ENCODE measurements around the gene ANKRD33B. TPM values are rescaled to one million over a fixed set of nuclear protein-coding genes. Genes with fewer than 3 reads are reported as not detected.

ANKRD33B gene
- total and polyA plus RNA-seq, 2 experiments from 2014 or later: 0.71 to 1.5 TPM

DNA sequence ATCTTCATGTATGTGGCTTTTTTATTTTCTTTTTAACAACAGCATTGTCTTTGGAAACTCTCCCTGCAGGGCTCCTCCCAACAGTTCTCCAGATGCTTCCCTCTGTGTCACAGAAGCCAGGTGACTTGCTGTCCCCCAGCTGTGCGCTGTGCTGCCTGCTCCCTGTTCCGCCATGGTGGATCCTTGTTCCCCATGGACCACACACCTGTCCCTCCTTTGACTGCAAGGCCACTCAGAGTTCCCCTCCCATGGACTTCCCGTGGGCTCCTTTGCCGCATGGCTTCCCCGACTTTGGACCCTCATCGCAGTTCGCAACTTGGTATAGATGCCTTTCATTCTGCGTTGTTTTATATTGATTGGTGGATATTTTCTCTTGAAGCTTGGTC lies 18.6 kb downstream of the ANKRD33B start:
- Histone ChIP-seq H3K9me3 (ENCODE audit: low read depth) (no peaks in the 10 kb centered on the region), H3K27ac (no peak overlapping the region), H3F3A (ENCODE audit: insufficient read depth) (no peaks in the 10 kb centered on the region), H3K9ac (no peak overlapping the region), H2AFZ (no peak overlapping the region), H3K27me3 (replicated peaks; ENCODE audit: insufficient read depth) (no peaks in the 10 kb centered on the region), H3K4me3 (no peak overlapping the region), H3K9me2 (ENCODE audit: insufficient read depth) (no peaks in the 10 kb centered on the region), H3K79me2 (ENCODE audit: insufficient read depth) (no peaks in the 10 kb centered on the region), H3K4me2 (ENCODE audit: unreplicated experiment) (no peak overlapping the region), H3K4me1 (ENCODE audit: insufficient read depth) (peaks cover 6% of the 10 kb centered on the region), H3K36me3 (ENCODE audit: low read depth) (no peaks in the 10 kb centered on the region), H4K20me1 (ENCODE audit: insufficient read depth) (no peaks in the 10 kb centered on the region; the same call in 1 of the 2 replicates)
- DNase-seq: no peak
- TF ChIP-seq EZH2phosphoT487 (IDR thresholded peaks at IDR 0.05; ENCODE audit: insufficient read depth, low read depth) (no peak), EZH2 (IDR thresholded peaks at IDR 0.05; ENCODE audit: insufficient read depth, poor library complexity, severe bottlenecking) (no peak)
- WGBS, 2 experiments (ENCODE audit: low coverage in 1 of 2, low lambda C conversion rate in 2 of 2, missing lambda C conversion rate in 2 of 2): 96 to 100% methylated on average over 8 of the region's 8 CpGs
- in situ Hi-C loops (cut with MboI): no loop called here

- TF ChIP-seq EZH2phosphoT487 (IDR thresholded peaks at IDR 0.05; ENCODE audit: insufficient read depth, low read depth) (no peak), EZH2 (IDR thresholded peaks at IDR 0.05; ENCODE audit: insufficient read depth, poor library complexity, severe bottlenecking) (no peak)
- no peaks in the 10 kb centered on the region for H3K4me1 ChIP-seq (ENCODE audit: insufficient read depth)
- no peak overlapping the region for H3K4me3 ChIP-seq
- no peaks in the 10 kb centered on the region for H3K9me2 ChIP-seq (ENCODE audit: insufficient read depth)
- no peaks in the 10 kb centered on the region for H3F3A ChIP-seq (ENCODE audit: insufficient read depth)
- H3K27ac ChIP-seq: no peak overlapping the region
- in situ Hi-C loops (cut with MboI): no loop called here
- no peaks in the 10 kb centered on the region for H3K79me2 ChIP-seq (ENCODE audit: insufficient read depth)
- H3K9ac ChIP-seq: no peak overlapping the region
- H3K36me3 ChIP-seq (ENCODE audit: low read depth): no peaks in the 10 kb centered on the region
- no peak overlapping the region for H2AFZ ChIP-seq
- H3K9me3 ChIP-seq (ENCODE audit: low read depth): no peaks in the 10 kb centered on the region
- no peak overlapping the region for H3K4me2 ChIP-seq (ENCODE audit: unreplicated experiment)
- 33 to 43% methylated on average over 13 of the region's 13 CpGs for WGBS, 2 experiments (ENCODE audit: low coverage in 1 of 2, low lambda C conversion rate in 2 of 2, missing lambda C conversion rate in 2 of 2)
- H4K20me1 ChIP-seq (ENCODE audit: insufficient read depth): no peaks in the 10 kb centered on the region
- no peak for DNase-seq
- H3K27me3 ChIP-seq (replicated peaks; ENCODE audit: insufficient read depth): no peaks in the 10 kb centered on the region
These were observed 20.0 kb downstream of the ANKRD33B start for GRCh38 chr5:10583663-10584572.

- H3K9ac ChIP-seq: no peak overlapping the region
- H3F3A ChIP-seq (ENCODE audit: insufficient read depth): no peaks in the 10 kb centered on the region
- H4K20me1 ChIP-seq (ENCODE audit: insufficient read depth): no peaks in the 10 kb centered on the region
- H3K4me1 ChIP-seq (ENCODE audit: insufficient read depth): no peaks in the 10 kb centered on the region
- H3K79me2 ChIP-seq (ENCODE audit: insufficient read depth): no peaks in the 10 kb centered on the region; the same call in 1 of the 2 replicates
- H2AFZ ChIP-seq: no peak overlapping the region
- H3K9me2 ChIP-seq (ENCODE audit: insufficient read depth): no peaks in the 10 kb centered on the region
- no peak overlapping the region for H3K27ac ChIP-seq
- no peak overlapping the region for H3K4me2 ChIP-seq (ENCODE audit: unreplicated experiment)
- TF ChIP-seq EZH2 (IDR thresholded peaks at IDR 0.05; ENCODE audit: insufficient read depth, poor library complexity, severe bottlenecking): no peak
- TF ChIP-seq EZH2phosphoT487 (IDR thresholded peaks at IDR 0.05; ENCODE audit: insufficient read depth, low read depth): no peak
- 82 to 85% methylated on average over 8 of the region's 8 CpGs for WGBS, 2 experiments (ENCODE audit: low coverage in 1 of 2, low lambda C conversion rate in 2 of 2, missing lambda C conversion rate in 2 of 2)
- DNase-seq: no peak
- no peak overlapping the region for H3K4me3 ChIP-seq
- no peaks in the 10 kb centered on the region for H3K27me3 ChIP-seq (replicated peaks; ENCODE audit: insufficient read depth)
- H3K36me3 ChIP-seq (ENCODE audit: low read depth): no peaks in the 10 kb centered on the region
- no peaks in the 10 kb centered on the region for H3K9me3 ChIP-seq (ENCODE audit: low read depth)
- in situ Hi-C loops (cut with MboI): no loop called here
These were observed 21.0 kb downstream of the ANKRD33B start for GRCh38 chr5:10584714-10585517.

DNA sequence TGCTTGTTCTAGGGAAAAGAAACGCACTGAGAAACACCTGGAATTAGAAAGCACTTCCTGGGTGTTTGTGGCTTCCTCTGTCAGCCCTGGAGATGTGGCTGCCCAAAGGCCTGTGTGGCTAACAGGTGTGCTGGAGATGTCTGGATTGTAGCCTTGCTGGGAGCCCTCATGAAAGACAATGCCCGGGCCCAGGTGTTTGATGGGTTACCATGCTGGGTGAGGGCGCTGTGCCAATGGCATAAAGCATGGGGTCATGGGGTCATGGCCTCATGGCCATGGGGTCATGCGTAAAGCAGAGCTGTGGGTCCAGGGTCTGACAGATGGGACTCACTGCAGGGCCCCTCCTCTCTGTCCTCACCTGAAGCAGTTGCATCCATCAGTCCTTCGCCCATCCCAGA lies 21.6 kb downstream of the ANKRD33B start:
- no peaks in the 10 kb centered on the region for H4K20me1 ChIP-seq (ENCODE audit: insufficient read depth)

More for the DNA sequence above, 21.6 kb downstream of the ANKRD33B start:
- WGBS, 2 experiments (ENCODE audit: low coverage in 1 of 2, low lambda C conversion rate in 2 of 2, missing lambda C conversion rate in 2 of 2): 89 to 91% methylated on average over 5 of the region's 5 CpGs
- Histone ChIP-seq H2AFZ (no peak overlapping the region), H3K9me3 (ENCODE audit: low read depth) (no peaks in the 10 kb centered on the region), H3K9me2 (ENCODE audit: insufficient read depth) (no peaks in the 10 kb centered on the region), H3K36me3 (ENCODE audit: low read depth) (no peaks in the 10 kb centered on the region), H3K4me2 (ENCODE audit: unreplicated experiment) (no peak overlapping the region), H3K27ac (no peak overlapping the region), H3K9ac (no peak overlapping the region), H3F3A (ENCODE audit: insufficient read depth) (no peaks in the 10 kb centered on the region), H3K27me3 (replicated peaks; ENCODE audit: insufficient read depth) (no peaks in the 10 kb centered on the region), H3K4me1 (ENCODE audit: insufficient read depth) (no peaks in the 10 kb centered on the region), H3K79me2 (ENCODE audit: insufficient read depth) (no peaks in the 10 kb centered on the region; the same call in 1 of the 2 replicates), H3K4me3 (no peak overlapping the region)
- no peak for TF ChIP-seq EZH2 (IDR thresholded peaks at IDR 0.05; ENCODE audit: insufficient read depth, poor library complexity, severe bottlenecking)
- no peak for TF ChIP-seq EZH2phosphoT487 (IDR thresholded peaks at IDR 0.05; ENCODE audit: insufficient read depth, low read depth)
- DNase-seq: no peak
- in situ Hi-C loops (cut with MboI): no loop called here
